HepG2 (cell line): ENCODE measurements around the gene TMEM204. TPM values are rescaled to one million over a fixed set of nuclear protein-coding genes. Genes with fewer than 3 reads are reported as not detected.
A peak's percentile ranks its signal among the peaks of the same experiment; 100 is the strongest.

Source experiments
- ATAC-seq: fragments of 200-7000 bp; cut with Tn5 transposase; 3 replicates; pipeline ENCODE4 v1.9.1; 2020; ENCODE audit warnings: mild to moderate bottlenecking, moderate library complexity
- BruUV-seq: library from RNA; stranded (reverse); fragments of 400-500 nt; replicated peaks from 2 replicates; lab custom pipeline; 2021; lab: Mats Ljungman, UMichigan
- CTCF ChIA-PET: fragments of 300-600 bp; formaldehyde crosslinking; extraction: SDS; loops from one replicate; lab custom pipeline; 2021; ENCODE audit warnings: low total read pairs, inconsistent platforms, low intra/inter-chr PET ratio; lab: Yijun Ruan, JAX
- POLR2A ChIA-PET: fragments of 350-600 bp; sonication (Branson Sonifier 250); formaldehyde crosslinking; loops from one replicate; lab custom pipeline; 2020; ENCODE audit warnings: antibody characterized with exemption, inconsistent platforms; lab: Yijun Ruan, JAX
- DNase-seq: peaks from one replicate; pipeline ENCODE4 v3.0.0-alpha.2; 2015; ENCODE audit warnings: low spot score
- FAIRE-seq: peaks from 3 replicates; lab custom pipeline; 2011; peaks lifted over from hg19 to GRCh38; lab: Jason Lieb, UNC
- H2AFZ ChIP-seq: one replicate; pipeline ENCODE4 v1.6.1; 2011; ENCODE audit warnings: low read length, inconsistent platforms
- H3K27ac ChIP-seq: fragments of 300-600 bp; 3 replicates; pipeline ENCODE4 v1.8.0; 2011; ENCODE audit warnings: mixed run types, mild to moderate bottlenecking, mixed read lengths, low read length, inconsistent platforms; ENCODE audit not compliant: insufficient read depth; ENCODE audit errors: extremely low read length
- H3K27me3 ChIP-seq, 2 experiments: fragments of 200-600 bp in 1 of 2; 2 replicates in 1 of 2; 3 replicates in 1 of 2; pipeline versions ENCODE4 v1.6.0 to v1.8.0; 2011; ENCODE audit warnings: low read length in 2 of 2, mild to moderate bottlenecking in 2 of 2, moderate library complexity in 2 of 2, inconsistent platforms in 1 of 2; ENCODE audit not compliant: insufficient read depth in 2 of 2, control insufficient read depth in 1 of 2
- H3K36me3 ChIP-seq, 2 experiments: fragments of 200-600 bp in 1 of 2; replicated peaks in 1 of 2; 2 replicates in 1 of 2; 3 replicates in 1 of 2; pipeline versions ENCODE4 v1.5.1 to v1.8.0; 2011; ENCODE audit warnings: low read length in 2 of 2, inconsistent platforms in 1 of 2; ENCODE audit not compliant: insufficient read depth in 2 of 2, control insufficient read depth in 1 of 2
- H3K4me1 ChIP-seq: 2 replicates; pipeline ENCODE4 v1.5.1; 2012; ENCODE audit warnings: low read length, inconsistent platforms; ENCODE audit not compliant: insufficient read depth
- H3K4me2 ChIP-seq: 2 replicates; pipeline ENCODE4 v1.6.0; 2011; ENCODE audit warnings: low read depth, low read length, inconsistent platforms
- H3K4me3 ChIP-seq, 3 experiments: fragments of 200-600 bp in 1 of 3; sonication (generic), shearing (Covaris generic) in 1 of 3; replicated peaks in 1 of 3; 2 replicates each; pipeline ENCODE4 v1.5.1; 2011 to 2016; ENCODE audit warnings: low read length in 3 of 3, inconsistent platforms in 2 of 3, low read depth in 2 of 3, mild to moderate bottlenecking in 2 of 3, control low read depth in 1 of 3, mixed read lengths in 1 of 3; ENCODE audit not compliant: insufficient read depth in 1 of 3
- H3K79me2 ChIP-seq: one replicate; pipeline ENCODE4 v1.6.1; 2011; ENCODE audit warnings: low read length, inconsistent platforms; ENCODE audit not compliant: insufficient read depth
- H3K9ac ChIP-seq: 2 replicates; pipeline ENCODE4 v1.6.0; 2011; ENCODE audit warnings: mild to moderate bottlenecking, low read depth, low read length, inconsistent platforms; ENCODE audit not compliant: insufficient read depth
- H3K9me3 ChIP-seq: 2 replicates; pipeline ENCODE4 v1.5.1; 2012; ENCODE audit warnings: mild to moderate bottlenecking, low read length
- H4K20me1 ChIP-seq: 2 replicates; pipeline ENCODE4 v1.6.0; 2011; ENCODE audit warnings: inconsistent platforms, mild to moderate bottlenecking, low read length, moderate library complexity; ENCODE audit not compliant: insufficient read depth
- JUND ChIP-seq: sonication (generic); formaldehyde crosslinking; IDR thresholded peaks from 2 replicates; pipeline ENCODE4 v1.8.0; 2022; ENCODE audit warnings: mild to moderate bottlenecking, missing genetic modification reagents
- NFE2L1 ChIP-seq: sonication (generic); formaldehyde crosslinking; IDR thresholded peaks from 2 replicates; pipeline ENCODE4 v1.4.0; 2020; ENCODE audit warnings: missing genetic modification reagents, mild to moderate bottlenecking, borderline replicate concordance
- RAD21 ChIP-seq: fragments of 450-650 bp; formaldehyde crosslinking; IDR thresholded peaks from 2 replicates; pipeline ENCODE4 v1.5.0; 2020; ENCODE audit warnings: mild to moderate bottlenecking
- ZBTB42 ChIP-seq: sonication (generic); formaldehyde crosslinking; IDR thresholded peaks from 2 replicates; pipeline ENCODE4 v1.5.0; 2020; ENCODE audit warnings: mild to moderate bottlenecking, missing genetic modification reagents
- WGBS: methylation state at CpG from one replicate; pipeline ENCODE4 v1.1.6; 2017; ENCODE audit warnings: low lambda C conversion rate; 5-methylcytosine and 5-hydroxymethylcytosine counted together
- in situ Hi-C: cut with HindIII; loops from 2 replicates; pipeline ENCODE4 v1.10.0; 2017; ENCODE audit warnings: low pct_unique_long_range_greater_than_20kb; ENCODE audit not compliant: extremely low pct_ligation_motif_present
- intact Hi-C: fragments of 100-400 bp; cut with micrococcal nuclease; formaldehyde crosslinking; loops from one replicate; pipeline ENCODE4 v1.10.0; 2022; ENCODE audit not compliant: unreplicated experiment
- polyA plus RNA-seq, 8 experiments: library from polyadenylated mRNA; depleted of rRNA in 3 of 8; stranded (reverse) in 7 of 8; unstranded in 1 of 8; fragments of >200 nt; fragmentation: Illumina TruSeq in 4 of 8; extraction: Trizol in 4 of 8; gene quantifications; 2 replicates each; pipeline versions ENCODE4 v1.2.1 to v1.2.3, GENCODE V29; 2011 to 2016; ENCODE audit warnings: low read depth in 4 of 8, missing spikeins in 1 of 8, mixed read lengths in 1 of 8; ENCODE audit not compliant: insufficient read depth in 1 of 8
- total RNA-seq, 5 experiments: library from RNA; depleted of rRNA; stranded (reverse); fragments of >200 nt; fragmentation: Illumina TruSeq; extraction: Trizol; gene quantifications; 2 replicates each; pipeline ENCODE4 v1.2.3, GENCODE V29; 2016; ENCODE audit warnings: low read depth in 1 of 5
- TF ChIP-seq, protein P1 (sequence below): sonication (generic); formaldehyde crosslinking; IDR thresholded peaks from 2 replicates; pipeline ENCODE4 v1.4.0; 2020; ENCODE audit warnings: missing genetic modification reagents
- TF ChIP-seq, protein P2 (sequence below): fragments of 450-650 bp; IDR thresholded peaks from 2 replicates; pipeline ENCODE4 v1.6.1; 2016

TMEM204 gene
- total and polyA plus RNA-seq, 2 of the 13 experiments (the other 11 are each of a cell fraction or from before 2014, with no cell fraction given), result not detected

DNA sequence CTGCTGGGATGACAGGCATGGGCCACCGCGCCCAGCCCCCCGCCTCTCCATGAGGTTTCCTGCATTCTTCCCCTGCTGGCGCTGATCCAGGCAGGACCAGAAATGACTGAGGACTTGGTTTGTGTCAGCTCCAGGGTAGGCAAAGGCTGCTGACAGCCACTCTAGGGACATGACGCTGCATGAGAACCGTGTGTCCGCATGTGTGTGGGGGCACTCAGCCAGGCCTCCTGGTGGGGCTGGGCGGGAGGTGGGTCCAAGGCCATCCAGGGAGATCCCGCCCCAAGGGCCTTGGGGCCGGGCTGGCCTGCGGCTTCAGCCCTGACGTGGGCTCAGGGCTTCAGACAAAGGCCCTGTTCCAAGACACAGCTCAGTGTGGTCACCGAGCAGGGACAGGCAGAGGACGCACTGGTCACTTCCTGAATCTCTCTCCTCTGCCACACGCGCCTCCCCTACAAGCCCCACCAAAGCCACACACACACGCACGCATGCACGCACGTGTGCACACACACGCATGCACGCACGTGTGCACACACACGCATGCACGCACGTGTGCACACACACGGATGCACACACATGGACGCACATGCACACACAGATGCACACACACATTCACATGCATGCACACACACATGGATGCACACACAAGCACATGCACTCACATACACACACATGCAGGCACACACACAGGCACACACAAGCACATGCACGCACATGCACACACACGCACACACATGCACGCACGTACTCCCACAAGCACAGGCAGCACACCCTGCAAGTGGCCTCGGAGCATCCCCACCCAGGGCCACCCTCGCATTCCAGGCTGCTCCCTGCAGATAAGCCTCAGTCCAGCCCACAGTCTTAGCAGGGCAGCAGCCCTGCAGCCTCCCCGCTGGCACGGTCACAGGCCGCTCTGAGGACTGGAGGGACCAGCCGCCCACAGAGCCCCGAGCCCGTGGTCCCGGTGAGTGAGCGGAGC, 5.3 kb upstream of the TMEM204 start:
- Histone ChIP-seq H3K4me3 (no peak overlapping the region), H2AFZ (no peak overlapping the region), H3K9me3 (no peaks in the 10 kb centered on the region), H3K27me3 (no peaks in the 10 kb centered on the region), H3K9ac (no peak overlapping the region)
- CTCF ChIA-PET, result no interaction called here
- TF ChIP-seq ZBTB42, result no peak
- TF ChIP-seq, protein P1, sequence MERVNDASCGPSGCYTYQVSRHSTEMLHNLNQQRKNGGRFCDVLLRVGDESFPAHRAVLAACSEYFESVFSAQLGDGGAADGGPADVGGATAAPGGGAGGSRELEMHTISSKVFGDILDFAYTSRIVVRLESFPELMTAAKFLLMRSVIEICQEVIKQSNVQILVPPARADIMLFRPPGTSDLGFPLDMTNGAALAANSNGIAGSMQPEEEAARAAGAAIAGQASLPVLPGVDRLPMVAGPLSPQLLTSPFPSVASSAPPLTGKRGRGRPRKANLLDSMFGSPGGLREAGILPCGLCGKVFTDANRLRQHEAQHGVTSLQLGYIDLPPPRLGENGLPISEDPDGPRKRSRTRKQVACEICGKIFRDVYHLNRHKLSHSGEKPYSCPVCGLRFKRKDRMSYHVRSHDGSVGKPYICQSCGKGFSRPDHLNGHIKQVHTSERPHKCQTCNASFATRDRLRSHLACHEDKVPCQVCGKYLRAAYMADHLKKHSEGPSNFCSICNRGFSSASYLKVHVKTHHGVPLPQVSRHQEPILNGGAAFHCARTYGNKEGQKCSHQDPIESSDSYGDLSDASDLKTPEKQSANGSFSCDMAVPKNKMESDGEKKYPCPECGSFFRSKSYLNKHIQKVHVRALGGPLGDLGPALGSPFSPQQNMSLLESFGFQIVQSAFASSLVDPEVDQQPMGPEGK (CRISPR knock-in tag), result peak; percentile 56; the same call in 1 of the 2 replicates
- TF ChIP-seq RAD21 (CRISPR knock-in tag), result no peak
- TF ChIP-seq JUND (CRISPR knock-in tag), result peak; percentile 42; the same call in 1 of the 2 replicates
- no peak for TF ChIP-seq NFE2L1
- TF ChIP-seq, protein P2, sequence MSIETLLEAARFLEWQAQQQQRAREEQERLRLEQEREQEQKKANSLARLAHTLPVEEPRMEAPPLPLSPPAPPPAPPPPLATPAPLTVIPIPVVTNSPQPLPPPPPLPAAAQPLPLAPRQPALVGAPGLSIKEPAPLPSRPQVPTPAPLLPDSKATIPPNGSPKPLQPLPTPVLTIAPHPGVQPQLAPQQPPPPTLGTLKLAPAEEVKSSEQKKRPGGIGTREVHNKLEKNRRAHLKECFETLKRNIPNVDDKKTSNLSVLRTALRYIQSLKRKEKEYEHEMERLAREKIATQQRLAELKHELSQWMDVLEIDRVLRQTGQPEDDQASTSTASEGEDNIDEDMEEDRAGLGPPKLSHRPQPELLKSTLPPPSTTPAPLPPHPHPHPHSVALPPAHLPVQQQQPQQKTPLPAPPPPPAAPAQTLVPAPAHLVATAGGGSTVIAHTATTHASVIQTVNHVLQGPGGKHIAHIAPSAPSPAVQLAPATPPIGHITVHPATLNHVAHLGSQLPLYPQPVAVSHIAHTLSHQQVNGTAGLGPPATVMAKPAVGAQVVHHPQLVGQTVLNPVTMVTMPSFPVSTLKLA, result peak; percentile 99
- TF ChIP-seq, all 625 proteins: peak for 3
- intact Hi-C loops, result no loop called here
- ATAC-seq, result peak; percentile 56
- Histone ChIP-seq H3K4me2 (no peak overlapping the region), H3K27ac (no peak overlapping the region), H3K4me1 (peaks cover 12% of the 10 kb centered on the region), H3K36me3 (no peaks in the 10 kb centered on the region), H4K20me1 (no peaks in the 10 kb centered on the region), H3K79me2 (no peaks in the 10 kb centered on the region)
- DNase-seq, result peak; percentile 41
- no peak for FAIRE-seq
- in situ Hi-C loops, result no loop called here
- 83% methylated on average over 22 of the region's 42 CpGs for whole genome bisulfite sequencing
- no TSS peak for BruUV-seq
- POLR2A ChIA-PET, result no interaction called here
